ENCODE data around the gene RNF2. TPM values are rescaled to one million over a fixed set of nuclear protein-coding genes. Genes with fewer than 3 reads are reported as not detected.

RNF2 gene
- total and polyA plus RNA-seq, 7 donors: 5.0 to 15.3 (median 8.2) TPM

DNA sequence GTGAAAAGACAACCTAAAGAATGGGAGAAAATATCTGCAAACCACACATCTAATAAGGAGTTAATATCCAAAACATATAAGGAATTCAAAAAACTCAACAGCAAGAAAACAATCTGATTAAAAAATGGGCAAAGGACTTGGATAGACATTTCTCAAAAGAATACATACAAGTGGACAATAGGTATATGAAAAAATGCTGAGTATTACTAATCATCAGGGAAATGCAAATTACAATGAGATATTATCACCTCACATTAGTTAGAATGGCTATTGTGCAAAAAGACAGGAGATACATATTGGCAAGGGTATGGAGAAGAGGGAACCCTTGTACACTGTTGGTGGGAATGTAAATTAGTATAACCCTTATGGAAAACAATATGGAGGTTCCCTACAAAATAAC is 66.5 kb downstream of the RNF2 start:
- no peak for ATAC-seq
- intact Hi-C loops (cut with DNase I): no loop called here
- Histone ChIP-seq H3K36me3 (ENCODE audit: insufficient read depth in 1 of 2, low read depth in 1 of 2) (peaks cover 0 to 6% of the 10 kb centered on the region in 2 donors), H3K4me3 (no peak overlapping the region), H3K27ac (no peak overlapping the region), H3K9me3 (peaks cover 15% of the 10 kb centered on the region), H3K4me1 (no peaks in the 10 kb centered on the region), H3K27me3 (ENCODE audit: insufficient read depth in 3 of 3, low read length in 2 of 3) (no peaks in the 10 kb centered on the region)
- TF ChIP-seq, protein P1, sequence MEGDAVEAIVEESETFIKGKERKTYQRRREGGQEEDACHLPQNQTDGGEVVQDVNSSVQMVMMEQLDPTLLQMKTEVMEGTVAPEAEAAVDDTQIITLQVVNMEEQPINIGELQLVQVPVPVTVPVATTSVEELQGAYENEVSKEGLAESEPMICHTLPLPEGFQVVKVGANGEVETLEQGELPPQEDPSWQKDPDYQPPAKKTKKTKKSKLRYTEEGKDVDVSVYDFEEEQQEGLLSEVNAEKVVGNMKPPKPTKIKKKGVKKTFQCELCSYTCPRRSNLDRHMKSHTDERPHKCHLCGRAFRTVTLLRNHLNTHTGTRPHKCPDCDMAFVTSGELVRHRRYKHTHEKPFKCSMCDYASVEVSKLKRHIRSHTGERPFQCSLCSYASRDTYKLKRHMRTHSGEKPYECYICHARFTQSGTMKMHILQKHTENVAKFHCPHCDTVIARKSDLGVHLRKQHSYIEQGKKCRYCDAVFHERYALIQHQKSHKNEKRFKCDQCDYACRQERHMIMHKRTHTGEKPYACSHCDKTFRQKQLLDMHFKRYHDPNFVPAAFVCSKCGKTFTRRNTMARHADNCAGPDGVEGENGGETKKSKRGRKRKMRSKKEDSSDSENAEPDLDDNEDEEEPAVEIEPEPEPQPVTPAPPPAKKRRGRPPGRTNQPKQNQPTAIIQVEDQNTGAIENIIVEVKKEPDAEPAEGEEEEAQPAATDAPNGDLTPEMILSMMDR (IDR thresholded peaks at IDR 0.05): no peak
- DNase-seq: no peak

DNA sequence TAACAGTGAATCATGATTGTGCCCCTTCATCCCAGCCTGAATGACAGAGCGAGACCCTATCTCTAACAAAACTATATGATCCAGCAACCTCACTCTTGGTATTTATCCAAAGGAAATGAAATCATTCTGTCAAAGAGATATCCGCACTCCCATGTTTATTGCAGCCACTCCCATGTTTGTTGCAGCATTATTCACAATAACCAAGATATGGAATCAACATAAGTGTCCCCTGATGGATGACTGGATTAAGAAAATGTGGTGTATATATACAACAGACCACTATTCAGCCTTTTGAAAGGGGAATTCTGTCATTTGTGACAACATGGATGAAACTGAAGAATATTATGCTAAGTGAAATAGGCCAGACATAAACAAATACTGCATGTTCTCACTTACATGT is 67.0 kb downstream of the RNF2 start:
- Histone ChIP-seq H3K4me3 (no peak overlapping the region), H3K36me3 (ENCODE audit: insufficient read depth in 1 of 2, low read depth in 1 of 2) (peaks cover 0 to 11% of the 10 kb centered on the region in 2 donors), H3K27me3 (ENCODE audit: insufficient read depth in 3 of 3, low read length in 2 of 3) (no peaks in the 10 kb centered on the region), H3K4me1 (no peaks in the 10 kb centered on the region), H3K9me3 (peaks cover 14% of the 10 kb centered on the region), H3K27ac (no peak overlapping the region)
- DNase-seq: no peak
- intact Hi-C loops (cut with DNase I): no loop called here
- WGBS, 3 donors: 89 to 91% (median 90%) methylated on average over 2 of the region's 2 CpGs
- ATAC-seq: no peak
- TF ChIP-seq, protein P1 (IDR thresholded peaks at IDR 0.05): no peak

DNA sequence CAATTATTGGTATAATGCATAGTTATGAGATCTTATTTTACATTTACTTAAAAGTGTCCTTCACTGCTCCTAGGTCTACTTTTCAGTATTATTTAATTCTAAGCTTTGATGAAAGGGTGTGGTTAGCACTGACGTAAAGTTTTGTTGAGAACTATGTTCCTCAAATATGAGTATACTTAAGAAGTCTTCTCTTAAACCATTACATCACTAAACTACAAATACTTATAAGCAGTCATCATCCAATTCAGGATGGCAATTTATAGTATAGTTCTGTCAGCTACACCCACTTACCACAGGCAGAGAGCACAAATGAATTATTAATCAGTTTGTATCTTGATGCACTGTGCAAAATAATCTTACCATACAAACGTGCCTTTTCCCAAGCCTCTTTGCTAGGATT is 84.3 kb downstream of the RNF2 start:
- no peak for DNase-seq
- Histone ChIP-seq H3K27ac (no peak overlapping the region), H3K4me3 (no peak overlapping the region), H3K4me1 (no peaks in the 10 kb centered on the region), H3K9me3 (no peaks in the 10 kb centered on the region), H3K36me3 (ENCODE audit: insufficient read depth in 1 of 2, low read depth in 1 of 2) (peaks cover 0 to 94% of the 10 kb centered on the region in 2 donors), H3K27me3 (ENCODE audit: insufficient read depth in 3 of 3, low read length in 2 of 3) (no peaks in the 10 kb centered on the region)
- intact Hi-C loops (cut with DNase I): loop anchor here in 1 of 2 donors (10.0 kb wide), 2 partner anchors 415 to 1225 kb away; no protein-coding TSS in a partner anchor
- ATAC-seq: no peak
- WGBS, 3 donors: 71 to 77% (median 76%) methylated on average over 2 of the region's 2 CpGs
- TF ChIP-seq, protein P1 (IDR thresholded peaks at IDR 0.05): no peak

DNA sequence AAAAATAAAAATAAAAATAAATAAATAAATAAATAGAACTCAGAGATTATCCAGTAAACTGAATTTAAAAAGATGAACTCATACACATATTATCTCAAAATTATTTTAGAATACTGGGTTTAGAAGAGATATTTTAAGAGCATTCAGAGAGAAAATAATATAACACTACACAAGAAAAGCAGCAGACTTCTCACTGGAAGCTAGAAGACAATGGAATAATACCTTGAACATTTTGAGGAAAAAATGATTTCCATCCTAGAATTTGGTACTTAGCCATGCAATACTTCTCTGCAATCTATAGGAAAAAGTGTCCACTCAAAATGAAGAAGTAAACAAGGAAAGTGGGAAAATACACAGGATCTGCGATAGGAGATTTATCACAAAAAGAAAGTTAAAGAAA is 87.2 kb downstream of the RNF2 start:
- 99 to 100% (median 100%) methylated on average over 1 of the region's 1 CpG for WGBS, 3 donors
- Histone ChIP-seq H3K36me3 (ENCODE audit: insufficient read depth in 1 of 2, low read depth in 1 of 2) (peaks cover 5 to 94% of the 10 kb centered on the region in 2 donors), H3K9me3 (no peaks in the 10 kb centered on the region), H3K27ac (no peak overlapping the region), H3K27me3 (ENCODE audit: insufficient read depth in 3 of 3, low read length in 2 of 3) (no peaks in the 10 kb centered on the region), H3K4me1 (no peaks in the 10 kb centered on the region), H3K4me3 (no peak overlapping the region)
- intact Hi-C loops (cut with DNase I): loop anchor here in 1 of 2 donors (10.0 kb wide), 1 partner anchor 1222 kb away; no protein-coding TSS in a partner anchor
- TF ChIP-seq, protein P1 (IDR thresholded peaks at IDR 0.05): no peak
- DNase-seq (no peak), ATAC-seq (no peak)

DNA sequence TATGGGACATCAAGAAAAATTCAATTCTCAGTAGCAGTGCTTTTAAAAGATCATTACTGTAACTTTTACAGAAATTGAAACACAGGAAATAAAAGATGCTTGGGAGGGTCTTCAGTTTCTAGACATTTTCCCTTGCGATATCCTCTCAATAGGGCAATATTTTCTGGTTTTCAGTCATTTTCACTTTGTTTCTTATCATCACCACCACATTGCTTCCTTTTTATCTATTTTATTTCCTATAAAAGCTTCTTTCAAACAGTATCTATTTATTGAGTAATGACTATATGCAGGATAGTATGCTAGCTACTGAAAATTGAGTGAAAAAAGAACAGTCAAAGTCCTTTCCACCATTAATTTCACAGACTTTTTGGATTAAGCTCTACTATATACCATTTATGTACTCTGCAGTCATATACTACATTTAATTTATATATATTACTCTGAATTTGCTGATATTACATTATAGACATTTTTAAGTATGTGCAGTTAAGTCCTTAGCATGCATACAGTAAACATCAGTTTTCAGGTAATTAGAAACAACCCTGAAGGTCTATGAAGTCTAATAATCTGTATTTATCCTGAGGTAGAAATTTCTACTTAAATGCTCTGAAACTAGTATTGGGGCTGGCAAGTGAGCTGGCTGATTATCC is 92.7 kb downstream of the RNF2 start:
- WGBS, 3 donors: 97 to 100% (median 98%) methylated on average over 1 of the region's 1 CpG
- Histone ChIP-seq H3K4me1 (no peaks in the 10 kb centered on the region), H3K4me3 (no peak overlapping the region), H3K27ac (no peak overlapping the region), H3K36me3 (ENCODE audit: insufficient read depth in 1 of 2, low read depth in 1 of 2) (peaks cover 11 to 96% of the 10 kb centered on the region in 2 donors), H3K9me3 (no peaks in the 10 kb centered on the region), H3K27me3 (ENCODE audit: insufficient read depth in 3 of 3, low read length in 2 of 3) (no peaks in the 10 kb centered on the region)
- ATAC-seq (no peak), DNase-seq (no peak)
- TF ChIP-seq, protein P1 (IDR thresholded peaks at IDR 0.05): no peak
- intact Hi-C loops (cut with DNase I): loop anchor here in 1 of 2 donors (10.0 kb wide), 1 partner anchor 1217 kb away; no protein-coding TSS in a partner anchor

Measured in psoas muscle (tissue), 8 donors.